ENCODE measurements around the gene KCNIP3. TPM values are rescaled to one million over a fixed set of nuclear protein-coding genes. Genes with fewer than 3 reads are reported as not detected.

The KCNIP3 gene
- total RNA-seq, 2 donors from 2014 or later = 12.5 to 22.1 TPM

GRCh38 chr2:95318431-95319220 is 21.5 kb downstream of the KCNIP3 start:
- TF ChIP-seq CTCF (IDR thresholded peaks at IDR 0.05) = no peak
- no peak overlapping the region for H3K4me3 ChIP-seq
- no peak for ATAC-seq (ENCODE audit: insufficient number of reproducible peaks, low FRiP score, low read depth)

GRCh38 chr2:95319481-95320343 is 22.6 kb downstream of the KCNIP3 start:
- H3K36me3 ChIP-seq = no peaks in the 10 kb centered on the region
- no peak overlapping the region for H3K27ac ChIP-seq
- DNase-seq (ENCODE audit: low spot score) = no peak
- no peak for TF ChIP-seq CTCF (IDR thresholded peaks at IDR 0.05)
- H3K4me3 ChIP-seq = no peak overlapping the region
- H3K27me3 ChIP-seq (replicated peaks; ENCODE audit: insufficient read depth) = no peaks in the 10 kb centered on the region
- peaks cover 4 to 14% of the 10 kb centered on the region in 2 donors for H3K4me1 ChIP-seq (ENCODE audit: control insufficient read depth in 1 of 2, low read depth in 2 of 2)
- ATAC-seq (ENCODE audit: insufficient number of reproducible peaks, low FRiP score, low read depth) = no peak
- H3K9me3 ChIP-seq = no peaks in the 10 kb centered on the region

More at GRCh38 chr2:95318431-95319220, 21.5 kb downstream of the KCNIP3 start:
- Histone ChIP-seq H3K9me3 (no peaks in the 10 kb centered on the region), H3K27ac (no peak overlapping the region), H3K36me3 (no peaks in the 10 kb centered on the region), H3K27me3 (replicated peaks; ENCODE audit: insufficient read depth) (no peaks in the 10 kb centered on the region), H3K4me1 (ENCODE audit: control insufficient read depth in 1 of 2, low read depth in 2 of 2) (peaks cover 4 to 14% of the 10 kb centered on the region in 2 donors)
- DNase-seq (ENCODE audit: low spot score) = no peak

- peaks cover 4 to 14% of the 10 kb centered on the region in 2 donors for H3K4me1 ChIP-seq (ENCODE audit: control insufficient read depth in 1 of 2, low read depth in 2 of 2)
- TF ChIP-seq CTCF (IDR thresholded peaks at IDR 0.05) = no peak
- H3K4me3 ChIP-seq = no peak overlapping the region
- H3K36me3 ChIP-seq = no peaks in the 10 kb centered on the region
- DNase-seq (ENCODE audit: low spot score) (no peak), ATAC-seq (ENCODE audit: insufficient number of reproducible peaks, low FRiP score, low read depth) (no peak)
- no peak overlapping the region for H3K27ac ChIP-seq
- no peaks in the 10 kb centered on the region for H3K9me3 ChIP-seq
- no peaks in the 10 kb centered on the region for H3K27me3 ChIP-seq (replicated peaks; ENCODE audit: insufficient read depth)
Observed at GRCh38 chr2:95320344-95320712, 23.2 kb downstream of the KCNIP3 start.

GRCh38 chr2:95320986-95321767 is 24.0 kb downstream of the KCNIP3 start:
- DNase-seq (ENCODE audit: low spot score) (no peak), ATAC-seq (ENCODE audit: insufficient number of reproducible peaks, low FRiP score, low read depth) (no peak)
- Histone ChIP-seq H3K4me3 (no peak overlapping the region), H3K27me3 (replicated peaks; ENCODE audit: insufficient read depth) (no peaks in the 10 kb centered on the region), H3K36me3 (no peaks in the 10 kb centered on the region), H3K9me3 (no peaks in the 10 kb centered on the region), H3K4me1 (ENCODE audit: control insufficient read depth in 1 of 2, low read depth in 2 of 2) (peaks cover 4 to 9% of the 10 kb centered on the region in 2 donors), H3K27ac (no peak overlapping the region)
- no peak for TF ChIP-seq CTCF (IDR thresholded peaks at IDR 0.05)

Data from thoracic aorta (tissue), 2 donors.